OCI-LY7 (cell line): ENCODE measurements around the gene ACAN. TPM values are rescaled to one million over a fixed set of nuclear protein-coding genes. Genes with fewer than 3 reads are reported as not detected.

ENCODE experiments used
- BruUV-seq: library from RNA; stranded (reverse); fragments of 400-500 nt; replicated peaks from 2 replicates; lab custom pipeline; 2021; lab: Mats Ljungman, UMichigan
- CTCF ChIA-PET: fragments of 300-600 bp; sonication (Branson Sonifier 250); formaldehyde crosslinking; loops from one replicate; lab custom pipeline; 2022; ENCODE audit warnings: antibody characterized with exemption; ENCODE audit not compliant: unreplicated experiment; lab: Charles Lee
- POLR2A ChIA-PET: fragments of 300-600 bp; sonication (Branson Sonifier 250); formaldehyde crosslinking; loops from one replicate; lab custom pipeline; 2022; ENCODE audit warnings: antibody characterized with exemption; lab: Charles Lee
- DNase-seq: peaks from one replicate; pipeline ENCODE4 v3.0.0-alpha.2; 2015; ENCODE audit warnings: low spot score
- H2AFZ ChIP-seq: fragments of 200-600 bp; sonication (generic), shearing (Covaris generic); 2 replicates; pipeline ENCODE4 v1.6.1; 2014; ENCODE audit warnings: mild to moderate bottlenecking, antibody characterized with exemption, low read length, moderate library complexity
- H3K27ac ChIP-seq: fragments of 200-600 bp; sonication (generic); 2 replicates; pipeline ENCODE4 v1.5.1; 2014; ENCODE audit warnings: mixed run types, low read depth, mild to moderate bottlenecking, moderate library complexity, low read length, inconsistent platforms; ENCODE audit not compliant: poor library complexity, severe bottlenecking
- H3K36me3 ChIP-seq: fragments of 200-600 bp; sonication (generic); 2 replicates; pipeline ENCODE4 v1.6.1; 2014; ENCODE audit warnings: mild to moderate bottlenecking, antibody characterized with exemption, low read length, moderate library complexity, mixed read lengths; ENCODE audit not compliant: insufficient read depth
- H3K4me1 ChIP-seq: fragments of 200-600 bp; sonication (generic); 2 replicates; pipeline ENCODE4 v1.5.1; 2014; ENCODE audit warnings: mild to moderate bottlenecking, low read length; ENCODE audit not compliant: insufficient read depth, poor library complexity, severe bottlenecking
- H3K4me2 ChIP-seq: fragments of 200-600 bp; sonication (generic); 2 replicates; pipeline ENCODE4 v1.6.1; 2014; ENCODE audit warnings: mild to moderate bottlenecking, low read length
- H3K4me3 ChIP-seq: fragments of 200-600 bp; sonication (generic); 2 replicates; pipeline ENCODE4 v1.5.1; 2014; ENCODE audit warnings: mild to moderate bottlenecking, low read depth, low read length; ENCODE audit not compliant: poor library complexity, severe bottlenecking
- H3K79me2 ChIP-seq: fragments of 200-600 bp; sonication (generic); 2 replicates; pipeline ENCODE4 v1.6.1; 2016; ENCODE audit warnings: low read depth, mild to moderate bottlenecking, low read length, moderate library complexity, mixed read lengths; ENCODE audit not compliant: insufficient read depth
- H3K9me2 ChIP-seq: fragments of 200-600 bp; sonication (generic); 2 replicates; pipeline ENCODE4 v1.6.1; 2016; ENCODE audit warnings: mild to moderate bottlenecking, low read length, mixed read lengths; ENCODE audit not compliant: insufficient read depth
- H3K9me3 ChIP-seq: fragments of 200-600 bp; sonication (generic); 2 replicates; pipeline ENCODE4 v1.6.1; 2014; ENCODE audit warnings: mild to moderate bottlenecking, mixed run types, low read length, mixed read lengths
- H4K20me1 ChIP-seq: fragments of 200-600 bp; sonication (generic); 2 replicates; pipeline ENCODE4 v1.6.1; 2014; ENCODE audit warnings: mild to moderate bottlenecking, antibody characterized with exemption, low read length, moderate library complexity, mixed read lengths; ENCODE audit not compliant: insufficient read depth
- EZH2phosphoT487 ChIP-seq: fragments of 200-600 bp; sonication (generic); IDR thresholded peaks from 2 replicates; pipeline ENCODE4 v1.6.1; 2018; ENCODE audit warnings: low read depth, borderline replicate concordance, mild to moderate bottlenecking, mixed run types, antibody characterized with exemption, low read length, moderate library complexity, mixed read lengths
- intact Hi-C: fragments of 100-400 bp; cut with micrococcal nuclease; formaldehyde crosslinking; loops from one replicate; pipeline ENCODE4 v1.10.0; 2022; ENCODE audit not compliant: unreplicated experiment
- total RNA-seq, 2 experiments: library from RNA; depleted of rRNA in 1 of 2; stranded (reverse); fragments of >200 nt in 1 of 2; shearing (Covaris generic) in 1 of 2; gene quantifications; 2 replicates each; pipeline ENCODE4 v1.2.3, GENCODE V29; 2014 to 2022
- TF ChIP-seq, protein P1 (sequence below): fragments of 200-600 bp; sonication (generic); conservative IDR thresholded peaks from 2 replicates; pipeline ENCODE4 v1.5.1; 2014; ENCODE audit warnings: mild to moderate bottlenecking, antibody characterized with exemption, low read length, moderate library complexity, mixed read lengths

ACAN gene
- total RNA-seq, 2 experiments from 2014 or later, result not detected

DNA sequence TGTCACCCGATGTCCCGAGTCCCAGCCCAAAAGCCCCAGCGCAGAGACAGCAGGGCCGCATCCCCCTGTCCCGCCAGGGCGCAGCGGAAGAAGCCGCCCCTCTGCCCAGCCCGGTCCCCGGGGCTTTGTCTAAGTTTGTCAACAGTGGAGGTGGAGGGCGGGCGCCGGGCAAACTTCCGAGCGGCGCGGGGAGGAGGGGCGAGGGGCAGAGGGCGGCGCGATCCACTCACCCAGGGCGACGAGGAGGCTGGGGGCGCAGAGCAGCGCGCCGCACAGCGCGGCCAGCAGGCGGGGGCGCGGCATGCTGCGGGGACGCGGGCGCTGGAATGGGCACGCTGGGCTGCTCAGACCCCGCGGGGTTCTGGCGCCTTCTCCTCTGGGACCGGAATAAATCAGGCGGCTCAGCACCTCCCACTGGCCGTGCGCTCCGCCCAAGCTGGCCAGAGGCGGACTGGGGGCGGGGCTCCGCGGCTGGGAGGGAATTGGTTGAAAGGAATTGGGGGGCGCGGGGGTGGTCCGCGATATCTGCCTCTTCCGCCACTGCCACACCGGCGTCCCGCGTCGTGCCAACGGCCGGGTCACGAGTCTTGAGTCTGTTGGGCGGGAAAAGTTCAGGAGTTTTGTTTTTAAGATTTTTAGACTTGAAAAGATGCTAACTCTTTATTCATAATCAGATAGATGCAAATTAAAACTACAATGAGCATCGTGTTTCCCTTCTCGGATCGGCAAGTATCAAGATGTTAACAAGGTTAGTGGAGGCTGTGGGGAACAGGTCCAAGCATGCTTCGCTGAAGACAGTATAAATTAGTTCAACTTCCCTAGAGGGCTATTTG is 110.0 kb downstream of the ACAN start, which contains the start of gene MFGE8:
Gene MFGE8, minus strand, starts transcription at position 363 of the 833 bp plus-strand sequence. Its CDS starts 60 bp downstream, at position 303.
- peak within 1 kb of the TSS; percentile 69 for H3K4me2 ChIP-seq
- peak within 1 kb of the TSS; percentile 95 for H2AFZ ChIP-seq
- POLR2A ChIA-PET, result interaction anchor here (0.7 kb wide), 1 partner anchor 48 kb away, joined by 5 read pairs; no protein-coding TSS in a partner anchor
- no peaks in the 10 kb centered on the region for H3K9me2 ChIP-seq
- H3K36me3 ChIP-seq, result no peaks in the 10 kb centered on the region
- TSS peak; percentile 75 for BruUV-seq
- H3K4me3 ChIP-seq, result peak within 1 kb of the TSS; percentile 72
- TF ChIP-seq, protein P1, sequence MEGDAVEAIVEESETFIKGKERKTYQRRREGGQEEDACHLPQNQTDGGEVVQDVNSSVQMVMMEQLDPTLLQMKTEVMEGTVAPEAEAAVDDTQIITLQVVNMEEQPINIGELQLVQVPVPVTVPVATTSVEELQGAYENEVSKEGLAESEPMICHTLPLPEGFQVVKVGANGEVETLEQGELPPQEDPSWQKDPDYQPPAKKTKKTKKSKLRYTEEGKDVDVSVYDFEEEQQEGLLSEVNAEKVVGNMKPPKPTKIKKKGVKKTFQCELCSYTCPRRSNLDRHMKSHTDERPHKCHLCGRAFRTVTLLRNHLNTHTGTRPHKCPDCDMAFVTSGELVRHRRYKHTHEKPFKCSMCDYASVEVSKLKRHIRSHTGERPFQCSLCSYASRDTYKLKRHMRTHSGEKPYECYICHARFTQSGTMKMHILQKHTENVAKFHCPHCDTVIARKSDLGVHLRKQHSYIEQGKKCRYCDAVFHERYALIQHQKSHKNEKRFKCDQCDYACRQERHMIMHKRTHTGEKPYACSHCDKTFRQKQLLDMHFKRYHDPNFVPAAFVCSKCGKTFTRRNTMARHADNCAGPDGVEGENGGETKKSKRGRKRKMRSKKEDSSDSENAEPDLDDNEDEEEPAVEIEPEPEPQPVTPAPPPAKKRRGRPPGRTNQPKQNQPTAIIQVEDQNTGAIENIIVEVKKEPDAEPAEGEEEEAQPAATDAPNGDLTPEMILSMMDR, result 0 out of 2 replicates have a peak, but pooled peaks have one; percentile 13
- TF ChIP-seq EZH2phosphoT487, result no peak
- intact Hi-C loops, result loop anchor here (5.0 kb wide), 1 partner anchor 174 kb away; the partner anchor contains the start of gene ABHD2
- peak; percentile 74 for DNase-seq
- H3K9me3 ChIP-seq, result no peaks in the 10 kb centered on the region
- peak within 1 kb of the TSS; percentile 34 for H3K27ac ChIP-seq
- peaks cover 8% of the 10 kb centered on the region for H3K4me1 ChIP-seq
- CTCF ChIA-PET, result no interaction called here
- no peaks in the 10 kb centered on the region for H3K79me2 ChIP-seq
- H4K20me1 ChIP-seq, result no peaks in the 10 kb centered on the region

- TF ChIP-seq, protein P1, result no peak
- no peak for TF ChIP-seq EZH2phosphoT487
- ChIA-PET CTCF (no interaction called here), POLR2A (interaction anchor here (0.6 kb wide), 1 partner anchor 80 kb away, joined by 5 read pairs; no protein-coding TSS in a partner anchor)
- BruUV-seq, result TSS peak; percentile 82
- peak overlapping the region; percentile 69 for H3K4me2 ChIP-seq
- no peaks in the 10 kb centered on the region for H3K36me3 ChIP-seq
- peak overlapping the region; percentile 95 for H2AFZ ChIP-seq
- H3K27ac ChIP-seq, result peak overlapping the region; percentile 34
- peak overlapping the region; percentile 72 for H3K4me3 ChIP-seq
- peaks cover 8% of the 10 kb centered on the region for H3K4me1 ChIP-seq
- no peaks in the 10 kb centered on the region for H3K9me3 ChIP-seq
- no peaks in the 10 kb centered on the region for H4K20me1 ChIP-seq
- H3K9me2 ChIP-seq, result no peaks in the 10 kb centered on the region
- intact Hi-C loops, result loop anchor here (5.0 kb wide), 1 partner anchor 173 kb away; the partner anchor contains the start of gene ABHD2
- no peak for DNase-seq
- no peaks in the 10 kb centered on the region for H3K79me2 ChIP-seq
Observed at GRCh38 chr15:88913850-88914169, 110.6 kb downstream of the ACAN start.

DNA sequence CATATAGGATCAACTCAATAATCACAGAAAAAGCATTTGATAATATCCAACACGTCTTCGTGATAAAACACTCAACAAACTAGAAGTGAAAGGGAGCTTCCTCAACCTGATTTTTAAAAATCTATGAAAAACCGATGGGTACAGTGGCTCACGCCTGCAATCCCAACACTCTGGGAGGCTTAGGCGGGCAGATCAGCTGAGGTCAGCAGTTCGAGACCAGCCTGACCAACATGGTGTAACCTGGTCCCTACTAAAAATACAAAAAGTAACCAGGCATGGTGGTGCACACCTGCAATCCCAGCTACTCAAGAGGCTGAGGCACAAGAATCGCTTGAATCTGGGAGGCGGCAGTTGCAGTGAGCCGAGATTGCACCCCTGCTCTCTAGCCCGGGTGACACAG is 112.1 kb downstream of the ACAN start:
- Histone ChIP-seq H3K36me3 (no peaks in the 10 kb centered on the region), H3K4me3 (no peak overlapping the region), H3K4me1 (peaks cover 8% of the 10 kb centered on the region), H4K20me1 (no peaks in the 10 kb centered on the region), H3K9me2 (no peaks in the 10 kb centered on the region), H2AFZ (no peak overlapping the region), H3K4me2 (no peak overlapping the region), H3K79me2 (no peaks in the 10 kb centered on the region), H3K9me3 (no peaks in the 10 kb centered on the region), H3K27ac (no peak overlapping the region)
- TF ChIP-seq, protein P1, result no peak
- no peak for TF ChIP-seq EZH2phosphoT487
- DNase-seq, result no peak
- ChIA-PET POLR2A (no interaction called here), CTCF (no interaction called here)
- no TSS peak for BruUV-seq
- intact Hi-C loops, result no loop called here
